Trophoblast cell (in vitro differentiated cells and primary cell): ENCODE data around the gene TEAD1.

Experiments used
- DNase-seq, 2 donors: peaks; one replicate each; pipeline ENCODE4 v3.0.0-alpha.2; 2016
- H2AFZ ChIP-seq: 2 replicates; pipeline ENCODE4 v1.6.1; 2013; ENCODE audit warnings: low read length, moderate library complexity, mild to moderate bottlenecking; ENCODE audit not compliant: insufficient read depth, poor library complexity
- H2AK5ac ChIP-seq: 2 replicates; pipeline ENCODE4 v1.6.1; 2013; ENCODE audit warnings: mild to moderate bottlenecking, low read length
- H2BK120ac ChIP-seq: 2 replicates; pipeline ENCODE4 v1.6.1; 2013; ENCODE audit warnings: low read length, mild to moderate bottlenecking, moderate library complexity; ENCODE audit not compliant: insufficient read depth, poor library complexity
- H2BK12ac ChIP-seq: 2 replicates; pipeline ENCODE4 v1.6.1; 2013; ENCODE audit warnings: mild to moderate bottlenecking, low read length, moderate library complexity
- H2BK5ac ChIP-seq: 2 replicates; pipeline ENCODE4 v1.6.1; 2013; ENCODE audit warnings: low read length, low read depth, moderate library complexity, mild to moderate bottlenecking; ENCODE audit not compliant: poor library complexity
- H3K14ac ChIP-seq: 2 replicates; pipeline ENCODE4 v1.6.1; 2013; ENCODE audit warnings: mild to moderate bottlenecking, low read length
- H3K18ac ChIP-seq: 2 replicates; pipeline ENCODE4 v1.6.1; 2013; ENCODE audit warnings: mild to moderate bottlenecking, low read length
- H3K23ac ChIP-seq: 2 replicates; pipeline ENCODE4 v1.6.1; 2013; ENCODE audit warnings: low read length
- H3K27ac ChIP-seq: 2 replicates; pipeline ENCODE4 v1.5.1; 2013; ENCODE audit warnings: low read depth, mild to moderate bottlenecking, inconsistent platforms, low read length, moderate library complexity
- H3K27me3 ChIP-seq: 2 replicates; pipeline ENCODE4 v1.6.1; 2013; ENCODE audit warnings: inconsistent platforms, mild to moderate bottlenecking, low read length, moderate library complexity; ENCODE audit not compliant: insufficient read depth
- H3K36me3 ChIP-seq, 2 experiments: 1 replicate in 1 of 2; 2 replicates in 1 of 2; pipeline ENCODE4 v1.6.1; 2013; ENCODE audit warnings: low read length in 2 of 2, mild to moderate bottlenecking in 2 of 2, moderate library complexity in 1 of 2; ENCODE audit not compliant: insufficient read depth in 2 of 2, control insufficient read depth in 1 of 2
- H3K4ac ChIP-seq: 2 replicates; pipeline ENCODE4 v1.6.1; 2013; ENCODE audit warnings: low read depth, mild to moderate bottlenecking, low read length, moderate library complexity
- H3K4me1 ChIP-seq, 2 experiments: 1 replicate in 1 of 2; 2 replicates in 1 of 2; pipeline ENCODE4 v1.6.1; 2013; ENCODE audit warnings: low read length in 2 of 2, mild to moderate bottlenecking in 2 of 2, moderate library complexity in 1 of 2; ENCODE audit not compliant: insufficient read depth in 2 of 2, control insufficient read depth in 1 of 2
- H3K4me2 ChIP-seq: 2 replicates; pipeline ENCODE4 v1.6.1; 2013; ENCODE audit warnings: inconsistent platforms, mild to moderate bottlenecking, low read length, moderate library complexity
- H3K4me3 ChIP-seq: 2 replicates; pipeline ENCODE4 v1.5.1; 2013; ENCODE audit warnings: mild to moderate bottlenecking, low read depth, low read length, inconsistent platforms
- H3K79me1 ChIP-seq: one replicate; pipeline ENCODE4 v1.6.1; 2013; ENCODE audit warnings: low read length
- H3K79me2 ChIP-seq: 2 replicates; pipeline ENCODE4 v1.6.1; 2013; ENCODE audit warnings: low read length, mild to moderate bottlenecking; ENCODE audit not compliant: control insufficient read depth, insufficient read depth, poor library complexity
- H3K9ac ChIP-seq: 2 replicates; pipeline ENCODE4 v1.6.1; 2013; ENCODE audit warnings: mild to moderate bottlenecking, low read length
- H3K9me3 ChIP-seq: 2 replicates; pipeline ENCODE4 v1.6.1; 2013; ENCODE audit warnings: low read depth, mild to moderate bottlenecking, control low read depth, inconsistent platforms, low read length; ENCODE audit not compliant: insufficient read depth
- H4K12ac ChIP-seq: 2 replicates; pipeline ENCODE4 v1.6.1; 2013; ENCODE audit warnings: low read depth, mild to moderate bottlenecking, low read length, moderate library complexity
- H4K8ac ChIP-seq: 2 replicates; pipeline ENCODE4 v1.6.1; 2013; ENCODE audit warnings: low read depth, mild to moderate bottlenecking, low read length, moderate library complexity
- H4K91ac ChIP-seq: one replicate; pipeline ENCODE4 v1.6.1; 2013; ENCODE audit warnings: low read depth, mild to moderate bottlenecking, low read length, moderate library complexity
- WGBS: extraction: QIAGEN DNeasy Blood & Tissue Kit; methylation state at CpG from one replicate; pipeline ENCODE4 v1.1.7; 2013; ENCODE audit warnings: missing lambda C conversion rate; ENCODE audit not compliant: insufficient read length, insufficient coverage; ENCODE audit errors: extremely low coverage; 5-methylcytosine and 5-hydroxymethylcytosine counted together

Gene TEAD1

DNA sequence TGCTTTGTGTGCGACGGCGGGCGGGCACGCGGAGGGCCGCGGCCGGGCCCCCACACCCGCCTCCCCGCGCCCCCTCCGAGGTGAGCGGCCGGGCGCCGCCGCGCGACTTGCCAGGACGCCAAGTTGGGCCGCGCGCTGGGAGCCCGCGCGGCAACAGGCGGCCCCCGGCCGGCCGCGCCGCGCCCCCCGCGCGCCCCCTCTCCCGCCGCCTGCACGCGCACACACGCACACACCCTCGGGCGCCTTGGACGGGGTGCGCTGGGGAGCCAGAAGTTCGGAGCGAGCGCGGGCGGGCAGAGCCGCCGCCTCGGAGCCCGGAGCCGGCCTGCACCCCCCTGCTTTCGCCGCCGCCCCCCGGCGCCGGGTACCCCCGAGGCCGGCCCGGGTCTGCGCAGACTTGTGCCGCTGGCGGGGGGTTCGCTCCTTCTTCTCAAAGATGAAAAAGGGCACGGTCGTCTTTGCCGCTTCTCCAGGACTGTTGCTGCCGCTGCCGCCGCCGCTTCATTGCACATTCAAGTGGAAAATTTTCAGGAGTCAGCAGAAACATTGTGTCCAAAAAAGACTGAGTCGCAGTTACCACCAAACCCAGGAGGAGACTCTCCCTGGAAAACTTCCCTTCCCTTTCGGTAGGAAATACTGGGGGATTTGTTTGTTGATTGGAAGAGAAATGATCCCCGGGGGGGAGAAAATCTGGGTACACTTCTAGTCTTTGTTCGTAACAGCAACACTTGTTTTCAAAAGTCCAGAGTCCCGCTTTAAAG, 895 bp downstream of the TEAD1 start:
- Histone ChIP-seq H2AFZ (no peak overlapping the region), H2BK120ac (peak overlapping the region; percentile 89), H3K9me3 (peaks cover 2% of the 10 kb centered on the region), H3K4me1 (peaks cover 0 to 7% of the 10 kb centered on the region in 2 experiments), H2BK12ac (peak overlapping the region; percentile 83), H3K9ac (peak overlapping the region; percentile 99), H3K14ac (peak overlapping the region; percentile 86), H4K91ac (peak overlapping the region; percentile 97), H3K18ac (peak overlapping the region; percentile 86), H4K8ac (peak overlapping the region; percentile 70), H2AK5ac (no peak overlapping the region), H3K27me3 (no peaks in the 10 kb centered on the region), H3K4me2 (peak overlapping the region; percentile 79), H3K4me3 (peak overlapping the region; percentile 93), H3K79me2 (peaks cover 21% of the 10 kb centered on the region), H4K12ac (peak overlapping the region; percentile 83), H3K27ac (peak overlapping the region; percentile 99), H2BK5ac (peak overlapping the region; percentile 100), H3K79me1 (peaks cover 26% of the 10 kb centered on the region), H3K4ac (peak overlapping the region; percentile 100), H3K36me3 (no peaks in the 10 kb centered on the region), H3K23ac (no peak overlapping the region)
- WGBS, result no CpG with 5 or more reads among the region's 81 CpGs
- peak in 1 of 2 donors; percentile 57 for DNase-seq

DNA sequence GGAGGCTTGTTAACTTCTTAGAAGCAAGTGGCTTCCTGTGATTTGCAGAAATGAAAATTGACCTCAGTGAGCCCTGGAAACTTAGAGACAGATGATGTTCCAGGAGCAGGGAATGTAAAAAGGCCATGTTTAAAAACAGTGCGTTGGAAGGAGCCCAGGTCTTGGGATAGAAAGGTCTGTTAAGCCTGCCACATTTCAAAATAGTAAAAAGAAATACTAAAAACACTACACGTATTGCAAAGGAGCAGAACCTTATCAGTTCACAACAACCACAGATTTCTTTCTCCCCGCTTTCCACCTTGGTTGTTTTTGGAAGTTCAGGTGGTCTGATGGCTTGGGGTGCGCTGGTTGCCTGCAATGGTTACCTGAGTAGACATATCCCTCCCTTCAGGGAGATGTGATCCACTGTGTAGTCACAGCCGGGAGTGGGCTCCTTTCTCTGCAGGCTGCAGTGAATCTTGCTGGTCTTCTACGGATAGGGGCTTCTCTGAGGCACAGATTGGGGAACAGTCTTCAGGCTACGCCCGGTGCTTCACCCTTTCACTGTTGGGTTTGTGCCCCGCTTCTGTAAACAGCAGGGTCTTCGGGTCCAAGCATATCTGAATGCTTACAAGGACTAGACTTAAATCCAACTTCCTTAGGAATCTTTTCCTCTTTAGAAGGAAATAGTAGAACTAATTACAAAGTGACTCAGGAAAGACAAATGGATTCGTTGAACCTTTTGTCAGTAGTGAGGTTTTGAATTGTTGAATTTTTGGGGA, 1.9 kb downstream of the TEAD1 start:
- peaks cover 2% of the 10 kb centered on the region for H3K9me3 ChIP-seq

DNA sequence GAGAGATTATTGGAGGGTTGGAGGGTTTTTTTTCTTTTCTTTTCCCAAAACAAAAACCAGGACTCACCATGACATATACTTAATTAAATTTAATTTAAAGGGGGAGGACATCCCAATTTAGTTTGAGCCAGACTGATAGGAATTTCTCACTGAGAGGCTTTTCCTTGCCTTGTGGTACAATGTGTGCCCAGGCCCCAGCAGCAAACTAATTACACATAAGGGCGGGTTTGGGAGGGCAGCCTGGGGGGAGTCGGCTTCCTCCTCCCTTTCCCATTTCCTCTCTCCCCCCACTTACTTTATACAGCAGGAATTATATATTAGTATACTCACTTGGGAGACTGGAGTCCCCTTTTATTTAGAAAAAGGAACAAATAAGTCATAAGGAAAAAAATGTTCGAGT, 2.9 kb downstream of the TEAD1 start:
- Histone ChIP-seq H3K18ac (no peak overlapping the region), H2AFZ (no peak overlapping the region), H3K4me1 (peaks cover 12 to 18% of the 10 kb centered on the region in 2 experiments), H2BK12ac (no peak overlapping the region), H3K9me3 (peaks cover 2% of the 10 kb centered on the region), H4K8ac (no peak overlapping the region), H3K14ac (no peak overlapping the region), H3K23ac (no peak overlapping the region), H2BK120ac (no peak overlapping the region), H3K79me2 (peaks cover 33% of the 10 kb centered on the region), H4K12ac (no peak overlapping the region), H3K79me1 (peaks cover 29% of the 10 kb centered on the region), H3K4ac (peak overlapping the region; percentile 80), H3K4me2 (peak overlapping the region; percentile 57), H2AK5ac (no peak overlapping the region), H3K4me3 (no peak overlapping the region), H2BK5ac (no peak overlapping the region), H4K91ac (no peak overlapping the region), H3K27ac (peak overlapping the region; percentile 40), H3K9ac (no peak overlapping the region), H3K27me3 (no peaks in the 10 kb centered on the region), H3K36me3 (peaks cover 3 to 10% of the 10 kb centered on the region in 2 experiments)
- WGBS, result no CpG with 5 or more reads among the region's 3 CpGs
- no peak for DNase-seq

More for the DNA sequence above, 1.9 kb downstream of the TEAD1 start:
- peak overlapping the region; percentile 98 for H3K9ac ChIP-seq
- H3K27me3 ChIP-seq, result no peaks in the 10 kb centered on the region
- H3K4me3 ChIP-seq, result peak overlapping the region; percentile 79
- no peak overlapping the region for H2AFZ ChIP-seq
- H3K4ac ChIP-seq, result peak overlapping the region; percentile 81
- no CpG with 5 or more reads among the region's 11 CpGs for WGBS
- peak overlapping the region; percentile 85 for H3K27ac ChIP-seq
- H3K4me1 ChIP-seq, result peaks cover 5 to 13% of the 10 kb centered on the region in 2 experiments
- peak overlapping the region; percentile 75 for H3K14ac ChIP-seq
- peak overlapping the region; percentile 25 for H2BK12ac ChIP-seq
- H3K23ac ChIP-seq, result peak overlapping the region; percentile 83
- peak overlapping the region; percentile 80 for H4K8ac ChIP-seq
- H3K36me3 ChIP-seq, result peaks cover 3 to 4% of the 10 kb centered on the region in 2 experiments
- peak overlapping the region; percentile 27 for H2AK5ac ChIP-seq
- peak overlapping the region; percentile 97 for H3K4me2 ChIP-seq
- peak overlapping the region; percentile 93 for H2BK5ac ChIP-seq
- peaks cover 27% of the 10 kb centered on the region for H3K79me2 ChIP-seq
- peak overlapping the region; percentile 80 for H4K91ac ChIP-seq
- H3K18ac ChIP-seq, result peak overlapping the region; percentile 69
- H2BK120ac ChIP-seq, result peak overlapping the region; percentile 72
- peak in 1 of 2 donors; percentile 41 for DNase-seq
- H4K12ac ChIP-seq, result peak overlapping the region; percentile 83
- H3K79me1 ChIP-seq, result peaks cover 26% of the 10 kb centered on the region

DNA sequence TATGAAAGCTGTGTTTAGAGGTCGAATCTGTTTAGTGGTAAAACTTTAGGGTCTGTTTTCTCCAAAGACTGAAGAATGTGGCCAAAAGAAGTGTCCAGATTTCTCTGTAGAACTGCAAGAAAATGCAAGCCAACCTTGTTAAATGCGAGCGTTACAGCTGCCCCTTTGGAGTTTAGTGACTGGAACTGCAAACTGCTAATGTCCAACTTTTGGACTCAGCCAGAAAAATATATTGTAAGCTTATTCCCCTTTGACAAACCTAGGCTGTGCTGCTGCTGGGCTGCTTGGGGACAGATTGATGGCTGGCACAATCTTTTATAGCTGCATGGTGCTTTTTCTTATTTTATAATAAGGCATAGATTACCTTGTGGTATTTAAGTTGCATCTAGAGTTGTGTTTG, 3.9 kb downstream of the TEAD1 start:
- H2AFZ ChIP-seq, result no peak overlapping the region
- peaks cover 36% of the 10 kb centered on the region for H3K79me1 ChIP-seq
- H2BK120ac ChIP-seq, result no peak overlapping the region
- no peak overlapping the region for H4K12ac ChIP-seq
- H3K9me3 ChIP-seq, result peaks cover 2% of the 10 kb centered on the region
- no peak for DNase-seq
- H3K27me3 ChIP-seq, result no peaks in the 10 kb centered on the region
- no peak overlapping the region for H2AK5ac ChIP-seq
- H3K4me3 ChIP-seq, result no peak overlapping the region
- H3K23ac ChIP-seq, result no peak overlapping the region
- H3K36me3 ChIP-seq, result peaks cover 3 to 10% of the 10 kb centered on the region in 2 experiments
- H4K91ac ChIP-seq, result no peak overlapping the region
- no peak overlapping the region for H3K18ac ChIP-seq
- H3K79me2 ChIP-seq, result peaks cover 37% of the 10 kb centered on the region
- peak overlapping the region; percentile 59 for H3K4me2 ChIP-seq
- no peak overlapping the region for H2BK12ac ChIP-seq
- no peak overlapping the region for H3K27ac ChIP-seq
- WGBS, result no CpG with 5 or more reads among the region's 3 CpGs
- H3K14ac ChIP-seq, result no peak overlapping the region
- peaks cover 19 to 25% of the 10 kb centered on the region in 2 experiments for H3K4me1 ChIP-seq
- no peak overlapping the region for H2BK5ac ChIP-seq
- H3K9ac ChIP-seq, result no peak overlapping the region
- no peak overlapping the region for H4K8ac ChIP-seq
- peak overlapping the region; percentile 13 for H3K4ac ChIP-seq
